Endothelial cell of umbilical vein (primary cell): ENCODE measurements around the gene ADIRF. TPM values are rescaled to one million over a fixed set of nuclear protein-coding genes. Genes with fewer than 3 reads are reported as not detected.

Experiments
- BruUV-seq: library from RNA; stranded (reverse); fragments of 400-500 nt; replicated peaks from 2 replicates; lab custom pipeline; 2021; lab: Mats Ljungman, UMichigan
- CTCF ChIA-PET: fragments of 300-600, 350-600 bp; sonication (Branson Sonifier 250); formaldehyde crosslinking; loops from one replicate; lab custom pipeline; 2021; ENCODE audit warnings: antibody characterized with exemption, inconsistent platforms; lab: Charles Lee
- POLR2A ChIA-PET: fragments of 300-600, 350-600 bp; sonication (Branson Sonifier 250); formaldehyde crosslinking; loops from one replicate; lab custom pipeline; 2021; ENCODE audit warnings: antibody characterized with exemption, inconsistent platforms; lab: Charles Lee
- DNase-seq: peaks from one replicate; pipeline ENCODE4 v3.0.0-alpha.2; 2011; ENCODE audit warnings: low read depth, low spot score
- FAIRE-seq: peaks from 2 replicates; lab custom pipeline; 2011; peaks lifted over from hg19 to GRCh38; lab: Jason Lieb, UNC
- H2AFZ ChIP-seq: 2 replicates; pipeline ENCODE4 v1.6.0; 2012; ENCODE audit warnings: low read depth, low read length, control low read depth, inconsistent platforms
- H3K27ac ChIP-seq: 2 replicates; pipeline ENCODE4 v1.5.1; 2011; ENCODE audit warnings: low read depth, mild to moderate bottlenecking, control low read depth, low read length, moderate library complexity; ENCODE audit not compliant: insufficient read depth
- H3K27me3 ChIP-seq, 2 experiments: 2 replicates each; pipeline versions ENCODE4 v1.6.0 to v1.6.1; 2011; ENCODE audit warnings: low read length in 2 of 2, mixed read lengths in 1 of 2; ENCODE audit not compliant: control insufficient read depth in 2 of 2, insufficient read depth in 2 of 2
- H3K36me3 ChIP-seq, 2 experiments: 2 replicates in 1 of 2; 3 replicates in 1 of 2; pipeline ENCODE4 v1.5.1; 2011; ENCODE audit warnings: low read length in 2 of 2, mild to moderate bottlenecking in 1 of 2, moderate library complexity in 1 of 2; ENCODE audit not compliant: control insufficient read depth in 2 of 2, insufficient read depth in 2 of 2; ENCODE audit errors: extremely low read depth in 1 of 2
- H3K4me1 ChIP-seq: 3 replicates; pipeline ENCODE4 v1.5.1; 2011; ENCODE audit warnings: mild to moderate bottlenecking, low read length; ENCODE audit not compliant: control insufficient read depth, insufficient read depth; ENCODE audit errors: extremely low read depth
- H3K4me2 ChIP-seq: 2 replicates; pipeline ENCODE4 v1.6.1; 2011; ENCODE audit warnings: low read length, control low read depth, mixed read lengths; ENCODE audit not compliant: insufficient read depth
- H3K4me3 ChIP-seq, 3 experiments: fragments of 200-600 bp in 1 of 3; sonication (generic), shearing (Covaris generic) in 1 of 3; replicated peaks in 1 of 3; 2 replicates each; pipeline ENCODE4 v1.5.1; 2011 to 2016; ENCODE audit warnings: control low read depth in 3 of 3, low read length in 3 of 3, mild to moderate bottlenecking in 2 of 3, inconsistent platforms in 1 of 3, low read depth in 1 of 3, moderate library complexity in 1 of 3; ENCODE audit not compliant: insufficient read depth in 1 of 3
- H3K79me2 ChIP-seq: 2 replicates; pipeline ENCODE4 v1.6.0; 2012; ENCODE audit warnings: low read length, inconsistent platforms; ENCODE audit not compliant: control insufficient read depth, insufficient read depth
- H3K9ac ChIP-seq: replicated peaks from 2 replicates; pipeline ENCODE3; 2011; ENCODE audit warnings: low read length, control low read depth; ENCODE audit not compliant: insufficient read depth; ENCODE audit errors: extremely low read depth
- H3K9me1 ChIP-seq: replicated peaks from 3 replicates; pipeline ENCODE4 v1.6.0; 2011; ENCODE audit warnings: mild to moderate bottlenecking, low read length; ENCODE audit not compliant: control insufficient read depth, insufficient read depth; ENCODE audit errors: extremely low read depth
- H3K9me3 ChIP-seq: replicated peaks from 2 replicates; pipeline ENCODE4 v1.5.1; 2012; ENCODE audit warnings: low read length, inconsistent platforms; ENCODE audit not compliant: control insufficient read depth, insufficient read depth
- H4K20me1 ChIP-seq: replicated peaks from 2 replicates; pipeline ENCODE3; 2011; ENCODE audit warnings: mild to moderate bottlenecking, low read length; ENCODE audit not compliant: control insufficient read depth, insufficient read depth; ENCODE audit errors: extremely low read depth
- CTCF ChIP-seq, 2 donors: IDR thresholded peaks; 1 replicate in 1 of 2; 2 replicates in 1 of 2; pipeline ENCODE4 v1.5.1; 2011; ENCODE audit warnings: low read length in 2 of 2, mild to moderate bottlenecking in 2 of 2, moderate library complexity in 2 of 2, control low read depth in 1 of 2, inconsistent platforms in 1 of 2, low read depth in 1 of 2; ENCODE audit not compliant: insufficient read depth in 1 of 2; ENCODE audit errors: extremely low read depth in 1 of 2
- EZH2 ChIP-seq: IDR thresholded peaks from 2 replicates; pipeline ENCODE4 v1.6.1; 2012; ENCODE audit warnings: borderline replicate concordance, low read depth, mild to moderate bottlenecking, moderate library complexity, low read length, inconsistent platforms; ENCODE audit not compliant: severe bottlenecking
- FOS ChIP-seq: IDR thresholded peaks from 2 replicates; pipeline ENCODE4 v1.6.1; 2011; ENCODE audit warnings: mild to moderate bottlenecking, low read length, moderate library complexity, borderline replicate concordance; ENCODE audit not compliant: insufficient read depth
- GATA2 ChIP-seq: IDR thresholded peaks from 2 replicates; pipeline ENCODE4 v1.7.0; 2011; ENCODE audit warnings: low read depth, mild to moderate bottlenecking, moderate library complexity, mixed read lengths, low read length; ENCODE audit not compliant: insufficient read length, insufficient read depth
- JUN ChIP-seq: IDR thresholded peaks from 2 replicates; pipeline ENCODE4 v1.6.1; 2011; ENCODE audit warnings: borderline replicate concordance, low read depth; ENCODE audit not compliant: insufficient read length, insufficient read depth
- MYC ChIP-seq: IDR thresholded peaks from one replicate; pipeline ENCODE4 v1.6.1; 2011; ENCODE audit warnings: mild to moderate bottlenecking, low read depth, low read length
- POLR2A ChIP-seq: IDR thresholded peaks from 2 replicates; pipeline ENCODE4 v1.6.1; 2012; ENCODE audit warnings: low read depth, mild to moderate bottlenecking, control low read depth, low read length
- POLR2AphosphoS5 ChIP-seq: IDR thresholded peaks from 2 replicates; pipeline ENCODE4 v1.6.1; 2012; ENCODE audit warnings: low read depth, mild to moderate bottlenecking, control low read depth, low read length, moderate library complexity; ENCODE audit not compliant: insufficient read depth
- dilution Hi-C: fragments of 300-500 bp; cut with MboI; formaldehyde crosslinking; loops from one replicate; pipeline ENCODE4 v1.15.0; 2019; ENCODE audit warnings: low sequenced_read_pairs; ENCODE audit not compliant: extremely low pct_ligation_motif_present
- intact Hi-C: fragments of 100-400 bp; cut with micrococcal nuclease; formaldehyde crosslinking; loops from one replicate; pipeline ENCODE4 v1.10.0; 2022
- polyA plus RNA-seq, 4 experiments: library from polyadenylated mRNA; depleted of rRNA in 3 of 4; stranded (reverse) in 3 of 4; unstranded in 1 of 4; fragments of >200 nt; gene quantifications; 2 replicates each; pipeline versions ENCODE4 v1.2.1 to v1.2.3, GENCODE V29; 2011 to 2012; ENCODE audit warnings: missing spikeins in 1 of 4
- total RNA-seq: library from RNA; stranded (reverse); gene quantifications from 2 replicates; pipeline ENCODE4 v1.2.3, GENCODE V29; 2021
- TF ChIP-seq, protein P1 (sequence below): IDR thresholded peaks from 2 replicates; pipeline ENCODE4 v1.6.1; 2011; ENCODE audit not compliant: insufficient read depth, insufficient read length

ADIRF gene
- total and polyA plus RNA-seq, 2 donors (not counting 3 experiments of a cell fraction or from before 2014, with no cell fraction given) = 3.7 to 4.4 TPM

DNA sequence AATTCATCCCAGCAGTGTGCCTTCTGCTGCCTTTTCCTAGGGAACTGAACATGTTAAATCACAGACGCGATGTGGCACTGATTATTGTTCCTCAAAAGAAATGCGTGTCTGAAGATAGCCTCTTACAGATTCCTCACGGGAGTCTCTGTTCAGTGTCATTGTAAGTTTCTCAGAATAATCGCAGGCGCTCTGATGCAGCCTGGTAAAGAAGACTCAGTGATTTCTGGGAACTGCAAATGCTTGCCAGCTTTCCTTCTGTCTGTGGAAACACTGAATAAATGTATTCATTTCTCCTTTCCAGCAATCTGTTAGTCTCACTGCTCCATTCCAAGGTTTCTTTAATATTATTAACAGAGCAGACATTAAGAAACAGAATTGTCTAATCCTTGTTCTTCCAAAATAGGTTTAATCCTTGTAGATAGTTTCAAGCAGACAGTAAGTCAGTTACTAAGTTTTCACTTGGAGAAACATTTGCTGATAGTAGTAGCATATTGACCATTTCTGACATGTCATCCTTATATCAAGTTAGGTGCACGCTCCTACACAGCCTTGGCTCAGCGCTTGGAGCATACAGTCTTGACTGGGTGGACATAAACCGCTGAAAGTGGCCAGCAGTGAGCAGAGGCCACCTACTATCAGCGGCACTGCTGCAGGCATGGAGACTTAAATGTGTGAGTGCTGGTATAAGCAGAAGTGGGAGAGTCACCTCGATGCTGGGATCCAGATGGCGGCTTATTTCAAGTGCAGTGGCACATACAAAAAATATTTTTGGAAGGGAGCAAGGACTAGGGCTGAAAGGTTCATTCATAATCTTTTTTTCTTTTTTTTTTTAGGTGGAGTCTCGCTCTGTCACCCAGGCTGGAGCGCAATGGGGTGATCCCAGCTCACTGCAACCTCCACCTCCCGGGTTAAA, 38.6 kb upstream of the ADIRF start:
- DNase-seq = no peak
- Histone ChIP-seq H3K9me1 (no peaks in the 10 kb centered on the region), H3K79me2 (no peaks in the 10 kb centered on the region), H3K36me3 (peaks cover 7 to 16% of the 10 kb centered on the region in 2 experiments), H3K4me1 (no peaks in the 10 kb centered on the region), H4K20me1 (no peaks in the 10 kb centered on the region), H3K27me3 (no peaks in the 10 kb centered on the region), H2AFZ (no peak overlapping the region), H3K4me3 (no peak overlapping the region), H3K27ac (no peak overlapping the region), H3K4me2 (no peak overlapping the region), H3K9ac (no peak overlapping the region), H3K9me3 (no peaks in the 10 kb centered on the region)
- FAIRE-seq = no peak
- POLR2A ChIA-PET = no interaction called here
- dilution Hi-C loops (no loop called here), intact Hi-C loops (no loop called here)
- CTCF ChIA-PET = interaction anchor here (1.2 kb wide), 1 partner anchor 37 kb away, joined by 4 read pairs; no protein-coding TSS in a partner anchor
- TF ChIP-seq FOS (no peak), EZH2 (no peak), CTCF (IDR thresholded peaks at IDR 0.05; ENCODE audit: extremely low read depth in 1 of 2, insufficient read depth in 1 of 2, low read depth in 1 of 2, low read length in 2 of 2) (no peak), POLR2AphosphoS5 (no peak), MYC (no peak), POLR2A (no peak), GATA2 (no peak), JUN (no peak)
- TF ChIP-seq, protein P1, sequence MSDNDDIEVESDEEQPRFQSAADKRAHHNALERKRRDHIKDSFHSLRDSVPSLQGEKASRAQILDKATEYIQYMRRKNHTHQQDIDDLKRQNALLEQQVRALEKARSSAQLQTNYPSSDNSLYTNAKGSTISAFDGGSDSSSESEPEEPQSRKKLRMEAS = no peak
- BruUV-seq = no TSS peak
